ENCODE results near the gene LMNTD2.

- TF ChIP-seq EZH2phosphoT487 (IDR thresholded peaks at IDR 0.05; ENCODE audit: insufficient read depth, low read depth) (no peak), EZH2 (IDR thresholded peaks at IDR 0.05; ENCODE audit: insufficient read depth, poor library complexity, severe bottlenecking) (no peak)
Observed at GRCh38 chr11:573146-573759, 12.7 kb upstream of the LMNTD2 start.

All from GM23248 (cell line).